CD4-positive, CD25-positive, alpha-beta regulatory T cell (primary cell): ENCODE results near the gene TEX22. TPM values are rescaled to one million over a fixed set of nuclear protein-coding genes. Genes with fewer than 3 reads are reported as not detected.
A peak's percentile ranks its signal among the peaks of the same experiment; 100 is the strongest.

Experiments used
- ATAC-seq, 2 donors: fragments of 150-1000 bp; cut with Tn5 transposase; one replicate each; pipeline ENCODE4 v1.10.0; 2021; ENCODE audit warnings: low read depth in 2 of 2, moderate number of reproducible peaks in 2 of 2, moderate library complexity in 1 of 2
- DNase-seq, 3 donors: peaks; one replicate each; pipeline versions ENCODE4 v3.0.0 to v3.0.0-alpha.2; 2012 to 2022; ENCODE audit warnings: mixed read lengths in 1 of 3
- H3K27ac ChIP-seq: one replicate; pipeline ENCODE4 v1.7.0; 2013; ENCODE audit warnings: mild to moderate bottlenecking, low read length; ENCODE audit not compliant: insufficient read depth, poor library complexity, severe bottlenecking
- H3K27me3 ChIP-seq: one replicate; pipeline ENCODE4 v1.7.0; 2013; ENCODE audit warnings: low read length; ENCODE audit not compliant: control insufficient read depth, insufficient read depth
- H3K36me3 ChIP-seq: one replicate; pipeline ENCODE4 v1.7.0; 2013; ENCODE audit warnings: mild to moderate bottlenecking, low read length, moderate library complexity; ENCODE audit not compliant: control insufficient read depth, insufficient read depth
- H3K4me1 ChIP-seq: 2 replicates; pipeline ENCODE4 v1.7.0; 2013; ENCODE audit warnings: mild to moderate bottlenecking, low read length; ENCODE audit not compliant: insufficient read depth, control insufficient read depth, poor library complexity, severe bottlenecking
- H3K4me3 ChIP-seq: one replicate; pipeline ENCODE4 v1.7.0; 2013; ENCODE audit warnings: low read depth, mild to moderate bottlenecking, low read length, moderate library complexity
- H3K9me3 ChIP-seq, 2 experiments: 1 replicate in 1 of 2; 2 replicates in 1 of 2; pipeline ENCODE4 v1.7.0; 2013; ENCODE audit warnings: low read length in 2 of 2, mild to moderate bottlenecking in 1 of 2, moderate library complexity in 1 of 2; ENCODE audit not compliant: control insufficient read depth in 2 of 2
- H3K27ac Mint-ChIP-seq, 3 donors: one replicate each; pipeline ENCODE4 v1.8.0; 2020 to 2022; ENCODE audit warnings: mild to moderate bottlenecking in 3 of 3, mixed read lengths in 3 of 3, moderate library complexity in 2 of 3
- H3K27me3 Mint-ChIP-seq: one replicate; pipeline ENCODE4 v1.8.0; 2022; ENCODE audit warnings: mild to moderate bottlenecking, mixed read lengths
- H3K36me3 Mint-ChIP-seq: one replicate; pipeline ENCODE4 v1.8.0; 2020; ENCODE audit warnings: mixed read lengths
- H3K4me1 Mint-ChIP-seq, 4 donors: one replicate each; pipeline ENCODE4 v1.8.0; 2020 to 2022; ENCODE audit warnings: mixed read lengths in 4 of 4, mild to moderate bottlenecking in 1 of 4
- H3K4me3 Mint-ChIP-seq, 4 donors: one replicate each; pipeline ENCODE4 v1.8.0; 2020 to 2022; ENCODE audit warnings: mild to moderate bottlenecking in 4 of 4, mixed read lengths in 4 of 4, moderate library complexity in 3 of 4
- H3K9me3 Mint-ChIP-seq, 7 donors: one replicate each; pipeline ENCODE4 v1.8.0; 2020 to 2022; ENCODE audit warnings: mixed read lengths in 7 of 7, mild to moderate bottlenecking in 3 of 7, moderate library complexity in 2 of 7
- polyA plus RNA-seq, 4 donors: library from polyadenylated mRNA; unstranded; fragments of 300-500 nt; fragmentation: Illumina TruSeq; gene quantifications; one replicate each; pipeline ENCODE4 v1.2.3, GENCODE V29; 2021
- total RNA-seq: library from RNA; stranded (reverse); gene quantifications from one replicate; pipeline ENCODE4 v1.2.3, GENCODE V29; 2022

TEX22 gene
- total and polyA plus RNA-seq, 5 donors from 2014 or later, result 0.11 to 3.1 (median 0.25) TPM

DNA sequence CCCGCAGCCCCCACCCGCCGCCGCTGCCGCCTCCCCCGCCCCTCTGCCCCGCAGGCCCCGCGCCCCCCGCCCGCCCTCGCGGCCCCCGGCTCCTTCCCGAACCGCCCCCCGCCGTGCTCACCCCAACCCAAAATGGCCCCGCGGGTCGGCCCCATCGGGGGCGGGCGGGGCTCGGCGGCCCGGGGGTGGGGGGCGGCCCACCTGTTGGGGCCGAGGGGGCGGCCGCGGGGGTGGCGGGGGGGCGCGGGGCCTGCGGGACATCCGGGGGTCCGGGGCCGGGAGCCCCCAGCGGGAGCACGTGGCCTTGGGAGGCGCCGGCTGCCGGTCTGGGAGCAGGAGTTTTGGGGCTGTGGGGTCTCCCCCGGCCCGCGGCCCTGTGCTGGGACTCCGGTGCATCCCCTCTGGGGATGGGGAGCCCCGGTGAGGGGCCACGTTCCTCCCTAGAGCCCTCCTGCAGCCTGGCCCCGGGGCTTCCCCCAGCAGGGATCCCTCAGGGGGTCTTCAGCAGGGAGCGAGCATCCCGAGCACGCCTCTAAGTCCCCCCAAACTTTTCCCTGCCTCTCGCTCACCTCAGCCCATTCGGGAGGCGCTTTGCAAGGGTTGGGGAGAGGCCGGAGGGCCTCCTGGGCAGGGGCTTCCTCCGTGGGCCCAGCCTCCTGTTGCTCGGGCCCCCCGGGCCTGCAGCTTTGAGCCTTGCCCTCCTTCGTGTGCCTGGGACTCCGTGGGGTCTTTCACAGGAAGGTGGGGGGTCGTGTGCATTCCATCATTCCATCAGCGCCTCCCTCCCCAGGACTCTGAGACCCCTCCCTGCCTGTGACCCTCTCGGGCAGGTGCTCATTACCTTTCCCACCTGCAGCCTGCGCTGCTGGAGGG lies 22.0 kb downstream of the TEX22 start:
- Mint-ChIP-seq H3K27me3 (peaks cover 5% of the 10 kb centered on the region), H3K27ac (peak overlapping the region in 1 of 3 donors; percentile 67), H3K4me1 (peaks cover 1 to 38% (median 7%) of the 10 kb centered on the region in 4 donors), H3K36me3 (peaks cover 3% of the 10 kb centered on the region), H3K9me3 (no peaks in the 10 kb centered on the region), H3K4me3 (peak overlapping the region; percentile 85 to 94 (median 86))
- Histone ChIP-seq H3K4me3 (no peak overlapping the region), H3K4me1 (peaks cover 33% of the 10 kb centered on the region), H3K9me3 (no peaks in the 10 kb centered on the region), H3K27me3 (no peaks in the 10 kb centered on the region), H3K27ac (peak overlapping the region; percentile 51), H3K36me3 (no peaks in the 10 kb centered on the region)
- DNase-seq, result no peak
- no peak for ATAC-seq

DNA sequence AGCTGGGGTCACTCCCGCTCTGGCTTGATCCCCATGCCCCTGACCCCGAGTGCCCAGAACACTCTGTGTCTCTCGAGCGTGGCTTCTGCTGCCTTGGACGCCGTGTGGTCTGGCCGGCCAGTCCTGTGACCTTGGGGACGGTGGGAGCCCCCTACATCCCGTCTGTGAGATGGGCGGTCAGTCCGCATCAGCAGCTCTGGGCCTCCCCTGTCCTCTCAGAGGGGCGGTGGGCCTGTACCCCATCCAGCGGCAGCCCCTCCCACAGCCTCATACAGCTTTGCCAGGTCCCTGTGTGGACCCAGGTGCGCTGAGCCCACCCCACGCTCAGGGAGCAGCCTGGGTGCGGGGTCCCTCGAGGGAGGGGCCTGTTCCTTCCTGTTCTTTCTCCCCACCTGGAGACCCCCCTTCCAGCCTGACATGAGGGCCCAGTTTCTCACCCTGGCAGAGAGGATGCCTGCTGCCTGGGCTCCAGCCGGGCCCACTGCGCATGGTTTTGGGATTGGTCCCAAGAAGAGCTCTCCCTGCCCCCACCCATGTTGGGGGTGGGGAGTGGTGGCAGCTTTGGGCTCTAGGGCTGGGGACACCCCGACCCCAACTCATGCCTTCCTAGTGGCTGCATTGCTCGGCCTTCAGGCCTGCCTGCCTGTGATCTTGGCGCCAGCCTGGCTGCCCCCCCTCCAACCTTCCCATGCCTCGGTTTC lies 22.8 kb downstream of the TEX22 start:
- peaks cover 5% of the 10 kb centered on the region for H3K27me3 Mint-ChIP-seq
- ATAC-seq (no peak), DNase-seq (no peak)
- H3K9me3 Mint-ChIP-seq, result no peaks in the 10 kb centered on the region
- peak overlapping the region; percentile 85 to 94 (median 86) for H3K4me3 Mint-ChIP-seq
- H3K4me1 Mint-ChIP-seq, result peaks cover 0 to 35% (median 7%) of the 10 kb centered on the region in 4 donors
- Histone ChIP-seq H3K9me3 (no peaks in the 10 kb centered on the region), H3K27ac (peak overlapping the region; percentile 51), H3K4me3 (no peak overlapping the region), H3K36me3 (no peaks in the 10 kb centered on the region), H3K4me1 (peaks cover 32% of the 10 kb centered on the region), H3K27me3 (no peaks in the 10 kb centered on the region)
- peak overlapping the region in 2 of 3 donors; percentile 20 to 67 for H3K27ac Mint-ChIP-seq
- peaks cover 3% of the 10 kb centered on the region for H3K36me3 Mint-ChIP-seq

GRCh38 chr14:105421723-105422615 lies 23.6 kb downstream of the TEX22 start:
- Mint-ChIP-seq H3K27ac (peak overlapping the region; percentile 67 to 88 (median 85)), H3K36me3 (peaks cover 4% of the 10 kb centered on the region), H3K27me3 (peaks cover 5% of the 10 kb centered on the region), H3K4me1 (peaks cover 0 to 35% (median 8%) of the 10 kb centered on the region in 4 donors), H3K9me3 (peaks cover 0 to under 1% (median 0%) of the 10 kb centered on the region in 7 donors), H3K4me3 (peak overlapping the region; percentile 85 to 89 (median 86))
- Histone ChIP-seq H3K27me3 (no peaks in the 10 kb centered on the region), H3K27ac (peak overlapping the region; percentile 14), H3K9me3 (no peaks in the 10 kb centered on the region), H3K4me3 (no peak overlapping the region), H3K4me1 (peaks cover 32% of the 10 kb centered on the region), H3K36me3 (no peaks in the 10 kb centered on the region)
- no peak for ATAC-seq
- DNase-seq, result no peak

- Mint-ChIP-seq H3K36me3 (peaks cover 6% of the 10 kb centered on the region), H3K9me3 (peaks cover 0 to 3% (median 0%) of the 10 kb centered on the region in 7 donors), H3K4me3 (peak overlapping the region; percentile 24 to 85 (median 36)), H3K27me3 (peaks cover 5% of the 10 kb centered on the region), H3K4me1 (peaks cover 0 to 38% (median 11%) of the 10 kb centered on the region in 4 donors), H3K27ac (peak overlapping the region; percentile 56 to 88 (median 65))
- DNase-seq, result no peak
- Histone ChIP-seq H3K27ac (peak overlapping the region; percentile 23), H3K4me1 (peaks cover 32% of the 10 kb centered on the region), H3K36me3 (no peaks in the 10 kb centered on the region), H3K9me3 (no peaks in the 10 kb centered on the region), H3K27me3 (no peaks in the 10 kb centered on the region), H3K4me3 (no peak overlapping the region)
- no peak for ATAC-seq
Observed at GRCh38 chr14:105422695-105423487, 24.6 kb downstream of the TEX22 start.

- DNase-seq, result no peak
- ATAC-seq, result no peak
- Histone ChIP-seq H3K4me3 (no peak overlapping the region), H3K27ac (no peak overlapping the region), H3K9me3 (no peaks in the 10 kb centered on the region), H3K36me3 (no peaks in the 10 kb centered on the region), H3K4me1 (peaks cover 32% of the 10 kb centered on the region), H3K27me3 (no peaks in the 10 kb centered on the region)
- Mint-ChIP-seq H3K9me3 (peaks cover 0 to 3% (median 0%) of the 10 kb centered on the region in 7 donors), H3K27ac (peak overlapping the region in 1 of 3 donors; percentile 47), H3K27me3 (peaks cover 1% of the 10 kb centered on the region), H3K4me3 (peak overlapping the region in 2 of 4 donors; percentile 21 to 78), H3K36me3 (peaks cover 6% of the 10 kb centered on the region), H3K4me1 (peaks cover 0 to 42% (median 11%) of the 10 kb centered on the region in 4 donors)
Observed at GRCh38 chr14:105423488-105424195, 25.3 kb downstream of the TEX22 start.

GRCh38 chr14:105424861-105425260 lies 26.5 kb downstream of the TEX22 start:
- H3K27ac Mint-ChIP-seq, result peak overlapping the region in 1 of 3 donors; percentile 60
- DNase-seq, result no peak
- H3K4me3 Mint-ChIP-seq, result no peak overlapping the region
- Histone ChIP-seq H3K27ac (no peak overlapping the region), H3K9me3 (no peaks in the 10 kb centered on the region), H3K36me3 (no peaks in the 10 kb centered on the region), H3K4me3 (no peak overlapping the region), H3K27me3 (no peaks in the 10 kb centered on the region), H3K4me1 (peaks cover 25% of the 10 kb centered on the region)
- no peak for ATAC-seq
- H3K4me1 Mint-ChIP-seq, result peaks cover 0 to 42% (median 11%) of the 10 kb centered on the region in 4 donors
- no peaks in the 10 kb centered on the region for H3K27me3 Mint-ChIP-seq
- H3K36me3 Mint-ChIP-seq, result peaks cover 6% of the 10 kb centered on the region
- peaks cover 0 to 3% (median 0%) of the 10 kb centered on the region in 7 donors for H3K9me3 Mint-ChIP-seq
